K562 (cell line): Measurements from ENCODE around the gene MAP3K20.

Experiments
- ATF6 ChIP-seq: sonication (generic); formaldehyde crosslinking; IDR thresholded peaks from 2 replicates; pipeline ENCODE4 v1.4.0; 2020; ENCODE audit warnings: mild to moderate bottlenecking, missing genetic modification reagents
- CCNT2 ChIP-seq: IDR thresholded peaks from 2 replicates; pipeline ENCODE4 v1.6.1; 2011; ENCODE audit warnings: borderline replicate concordance, low read depth, mild to moderate bottlenecking, moderate library complexity, mixed read lengths, low read length; ENCODE audit not compliant: insufficient read length; ENCODE audit errors: extremely low read depth
- CTCF ChIP-seq, 3 experiments: IDR thresholded peaks in 2 of 3; conservative IDR thresholded peaks in 1 of 3; 2 replicates each; pipeline ENCODE4 v1.5.1; 2011 to 2012; ENCODE audit warnings: low read length in 3 of 3, mild to moderate bottlenecking in 3 of 3, control low read depth in 2 of 3, improper control_type of control experiment in 1 of 3, inconsistent platforms in 1 of 3, low read depth in 1 of 3, mixed read lengths in 1 of 3, moderate library complexity in 1 of 3; ENCODE audit not compliant: insufficient read depth in 2 of 3
- EP300 ChIP-seq: IDR thresholded peaks from 2 replicates; pipeline ENCODE4 v1.6.1; 2012; ENCODE audit warnings: low read length, improper control_type of control experiment
- FOSL1 ChIP-seq: fragments of 200-800 bp; sonication (Bioruptor generic); conservative IDR thresholded peaks from 2 replicates; pipeline ENCODE4 v1.6.1; 2016; ENCODE audit warnings: missing genetic modification characterization, missing compliant biosample characterization
- MAX ChIP-seq: sonication (generic); formaldehyde crosslinking; IDR thresholded peaks from 2 replicates; pipeline ENCODE4 v1.9.0; 2022; ENCODE audit warnings: mild to moderate bottlenecking, missing genetic modification reagents
- POLR2A ChIP-seq: fragments of 450-650 bp; conservative IDR thresholded peaks from 2 replicates; pipeline ENCODE4 v1.6.1; 2016
- POLR2AphosphoS5 ChIP-seq: IDR thresholded peaks from 2 replicates; pipeline ENCODE4 v1.6.1; 2011; ENCODE audit warnings: mild to moderate bottlenecking, low read depth, low read length, moderate library complexity; ENCODE audit not compliant: control insufficient read depth, insufficient read depth
- RFX5 ChIP-seq: IDR thresholded peaks from 2 replicates; pipeline ENCODE4 v1.6.1; 2011; ENCODE audit warnings: low read depth, mild to moderate bottlenecking, improper control_type of control experiment, low read length
- YBX1 ChIP-seq: fragments of 450-650 bp; IDR thresholded peaks from 2 replicates; pipeline ENCODE4 v1.7.1; 2016; ENCODE audit warnings: mild to moderate bottlenecking
- ZNF239 ChIP-seq: fragments of 250-450 bp; sonication (Bioruptor Pico); IDR thresholded peaks from 2 replicates; pipeline ENCODE4 v1.4.0; 2020; ENCODE audit warnings: mild to moderate bottlenecking
- ZNF274 ChIP-seq: IDR thresholded peaks from 2 replicates; pipeline ENCODE4 v1.6.1; 2011; ENCODE audit warnings: low read depth, mild to moderate bottlenecking, low read length, moderate library complexity, borderline replicate concordance

GRCh38 chr2:173141666-173142065 lies 66.0 kb downstream of the MAP3K20 start:
- no peak for TF ChIP-seq ATF6 (CRISPR knock-in tag)
- TF ChIP-seq ZNF274 = no peak
- no peak for TF ChIP-seq MAX (CRISPR knock-in tag)
- no peak for TF ChIP-seq EP300
- no peak for TF ChIP-seq ZNF239 (CRISPR knock-in tag)
- TF ChIP-seq POLR2A = no peak
- no peak for TF ChIP-seq CTCF (IDR thresholded peaks at IDR 0.05 in 2 of 3, conservative IDR thresholded peaks at IDR 0.05 in 1 of 3; ENCODE audit: insufficient read depth in 2 of 3, low read depth in 1 of 3, low read length in 3 of 3)
- no peak for TF ChIP-seq YBX1
- no peak for TF ChIP-seq RFX5
- no peak for TF ChIP-seq FOSL1
- TF ChIP-seq CCNT2 = no peak
- no peak for TF ChIP-seq POLR2AphosphoS5
